Measurements from ENCODE around the gene GGTLC3. TPM values are rescaled to one million over a fixed set of nuclear protein-coding genes. Genes with fewer than 3 reads are reported as not detected.
"Not testable (repeated sequence)": the region's sequence is repeated elsewhere in the genome, so short reads cannot be mapped to it uniquely, and the experiment has no call there.

Gene GGTLC3
- total RNA-seq, 1 experiment from 2014 or later, result not detected

GRCh38 chr22:18513454-18513853 is 4.5 kb downstream of the GGTLC3 start:
- H4K5ac ChIP-seq (ENCODE audit: insufficient read length, low read depth, low read length); H3K9ac ChIP-seq (ENCODE audit: extremely low read depth, insufficient read length, low read length); H3K9me3 ChIP-seq (ENCODE audit: control insufficient read depth, low read depth, low read length); H3K4me2 ChIP-seq (ENCODE audit: insufficient read depth, insufficient read length, low read length); H2AFZ ChIP-seq (ENCODE audit: low read length); H3K56ac ChIP-seq (ENCODE audit: insufficient read length, low read depth, low read length); H3K79me1 ChIP-seq (ENCODE audit: insufficient read depth, low read depth, low read length, poor library complexity, severe bottlenecking); H3K4me1 ChIP-seq (ENCODE audit: insufficient read depth, low read length); H3K27me3 ChIP-seq (ENCODE audit: insufficient read depth, low read length); H3K4me3 Mint-ChIP-seq; H4K20me1 ChIP-seq (ENCODE audit: control insufficient read depth, insufficient read depth, insufficient read length); H3K27me3 Mint-ChIP-seq (ENCODE audit: low read depth); H3K27ac Mint-ChIP-seq; H2BK12ac ChIP-seq (ENCODE audit: insufficient read length, low read depth, low read length); H4K91ac ChIP-seq (ENCODE audit: insufficient read length, low read depth, low read length); H3K36me3 Mint-ChIP-seq (ENCODE audit: insufficient read depth in 1 of 3, low read depth in 3 of 3); H3K79me2 ChIP-seq (ENCODE audit: insufficient read depth, low read length); H3K14ac ChIP-seq (ENCODE audit: insufficient read depth, low read length); H3K23me2 ChIP-seq (ENCODE audit: insufficient read length, low read depth, low read length, poor library complexity, severe bottlenecking); H3K27ac ChIP-seq (ENCODE audit: insufficient read length, low read depth, low read length); H3K18ac ChIP-seq (ENCODE audit: insufficient read length, low read depth, low read length); H2AK5ac ChIP-seq (ENCODE audit: insufficient read length, low read length); H3K4ac ChIP-seq (ENCODE audit: low read depth, low read length); H2BK15ac ChIP-seq (ENCODE audit: low read depth, low read length); DNase-seq; H2BK120ac ChIP-seq (ENCODE audit: low read depth, low read length, poor library complexity, severe bottlenecking); H3K23ac ChIP-seq (ENCODE audit: insufficient read length, low read depth, low read length); H2BK5ac ChIP-seq (ENCODE audit: insufficient read length, low read length); H2BK20ac ChIP-seq (ENCODE audit: low read depth, low read length, poor library complexity, severe bottlenecking); H3T11ph ChIP-seq (ENCODE audit: low read length); H4K8ac ChIP-seq (replicated peaks; ENCODE audit: insufficient read length, low read depth, low read length); H3K9me3 Mint-ChIP-seq; H3K4me1 Mint-ChIP-seq: not testable (repeated sequence)
- no CpG with 5 or more reads among the region's 10 CpGs for WGBS (ENCODE audit: extremely low coverage, insufficient read length, low lambda C conversion rate)

- not testable (repeated sequence) for H3K9me3 Mint-ChIP-seq; H2BK20ac ChIP-seq (ENCODE audit: low read depth, low read length, poor library complexity, severe bottlenecking)
Observed at GRCh38 chr22:18512378-18512777, 5.6 kb downstream of the GGTLC3 start.

More at GRCh38 chr22:18512378-18512777, 5.6 kb downstream of the GGTLC3 start:
- not testable (repeated sequence) for H3K23me2 ChIP-seq (ENCODE audit: insufficient read length, low read depth, low read length, poor library complexity, severe bottlenecking); H4K20me1 ChIP-seq (ENCODE audit: control insufficient read depth, insufficient read depth, insufficient read length); H3K27ac ChIP-seq (ENCODE audit: insufficient read length, low read depth, low read length); H4K5ac ChIP-seq (ENCODE audit: insufficient read length, low read depth, low read length); H2AFZ ChIP-seq (ENCODE audit: low read length); H3K4ac ChIP-seq (ENCODE audit: low read depth, low read length); H3K27me3 Mint-ChIP-seq (ENCODE audit: low read depth); H3K14ac ChIP-seq (ENCODE audit: insufficient read depth, low read length); H3K4me1 Mint-ChIP-seq; H3K27me3 ChIP-seq (ENCODE audit: insufficient read depth, low read length); H3T11ph ChIP-seq (ENCODE audit: low read length); H3K18ac ChIP-seq (ENCODE audit: insufficient read length, low read depth, low read length); H2BK15ac ChIP-seq (ENCODE audit: low read depth, low read length); H3K36me3 Mint-ChIP-seq (ENCODE audit: insufficient read depth in 1 of 3, low read depth in 3 of 3); DNase-seq; H4K91ac ChIP-seq (ENCODE audit: insufficient read length, low read depth, low read length); H3K79me2 ChIP-seq (ENCODE audit: insufficient read depth, low read length); H3K9ac ChIP-seq (ENCODE audit: extremely low read depth, insufficient read length, low read length); H3K4me1 ChIP-seq (ENCODE audit: insufficient read depth, low read length); H2AK5ac ChIP-seq (ENCODE audit: insufficient read length, low read length); H2BK12ac ChIP-seq (ENCODE audit: insufficient read length, low read depth, low read length); H2BK120ac ChIP-seq (ENCODE audit: low read depth, low read length, poor library complexity, severe bottlenecking); H3K79me1 ChIP-seq (ENCODE audit: insufficient read depth, low read depth, low read length, poor library complexity, severe bottlenecking); H2BK5ac ChIP-seq (ENCODE audit: insufficient read length, low read length); H3K56ac ChIP-seq (ENCODE audit: insufficient read length, low read depth, low read length); H3K23ac ChIP-seq (ENCODE audit: insufficient read length, low read depth, low read length); H3K4me3 Mint-ChIP-seq; H3K27ac Mint-ChIP-seq; H3K9me3 ChIP-seq (ENCODE audit: control insufficient read depth, low read depth, low read length); H4K8ac ChIP-seq (replicated peaks; ENCODE audit: insufficient read length, low read depth, low read length); H3K4me2 ChIP-seq (ENCODE audit: insufficient read depth, insufficient read length, low read length)
- whole genome bisulfite sequencing (ENCODE audit: extremely low coverage, insufficient read length, low lambda C conversion rate), result no CpG with 5 or more reads among the region's 10 CpGs
